ENCODE results near the gene HAO1.

The HAO1 gene

DNA sequence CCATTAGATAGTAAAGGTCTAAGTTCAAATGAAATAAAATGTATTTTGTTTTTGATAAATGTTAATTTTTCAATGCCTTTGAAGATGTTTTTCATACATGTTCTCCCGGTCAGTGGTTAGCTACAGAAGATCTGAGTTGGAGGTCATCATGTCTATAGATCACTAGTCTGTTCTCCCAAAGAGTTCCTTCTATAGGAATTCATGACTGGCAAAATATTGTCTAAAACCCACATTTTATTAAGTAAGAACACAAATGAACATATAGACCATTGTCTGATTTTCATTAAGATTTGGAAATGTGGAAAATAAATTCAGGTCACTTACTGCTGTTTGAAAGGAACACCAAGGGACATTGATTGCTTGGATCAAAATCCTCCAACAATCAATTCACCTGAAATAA lies 23.6 kb downstream of the HAO1 start:
- TF ChIP-seq EZH2 (IDR thresholded peaks at IDR 0.05), result no peak
- no peak for TF ChIP-seq FOXP2 (optimal IDR thresholded peaks at IDR 0.05; ENCODE audit: control extremely low read depth, extremely low read length, insufficient read depth)
- TF ChIP-seq POLR2AphosphoS5 (IDR thresholded peaks at IDR 0.05; ENCODE audit: borderline replicate concordance, low read depth, low read length), result no peak

GRCh38 chr20:7912551-7912950 lies 27.7 kb downstream of the HAO1 start:
- H3K9me3 ChIP-seq (ENCODE audit: low read depth, low read length), result no peaks in the 10 kb centered on the region
- H3K27ac ChIP-seq, result no peak overlapping the region
- H3K9ac ChIP-seq (ENCODE audit: insufficient read length), result no peak overlapping the region
- H3K4me3 ChIP-seq, result no peak overlapping the region
- no peaks in the 10 kb centered on the region for H3K36me3 ChIP-seq (ENCODE audit: insufficient read depth, low read length)
- TF ChIP-seq FOXP2 (optimal IDR thresholded peaks at IDR 0.05; ENCODE audit: control extremely low read depth, extremely low read length, insufficient read depth), result no peak
- no peak for TF ChIP-seq EZH2 (IDR thresholded peaks at IDR 0.05)
- no peak for TF ChIP-seq POLR2AphosphoS5 (IDR thresholded peaks at IDR 0.05; ENCODE audit: borderline replicate concordance, low read depth, low read length)
- no peak for DNase-seq (ENCODE audit: low read depth, low spot score)

More for the DNA sequence above, 23.6 kb downstream of the HAO1 start:
- H3K36me3 ChIP-seq (ENCODE audit: insufficient read depth, low read length), result no peaks in the 10 kb centered on the region
- H3K9me3 ChIP-seq (ENCODE audit: low read depth, low read length), result no peaks in the 10 kb centered on the region
- no peak overlapping the region for H3K27ac ChIP-seq
- DNase-seq (ENCODE audit: low read depth, low spot score), result no peak
- no peak overlapping the region for H3K4me3 ChIP-seq
- H3K9ac ChIP-seq (ENCODE audit: insufficient read length), result no peak overlapping the region

GRCh38 chr20:7911586-7912330 lies 28.5 kb downstream of the HAO1 start:
- Histone ChIP-seq H3K36me3 (ENCODE audit: insufficient read depth, low read length) (no peaks in the 10 kb centered on the region), H3K27ac (no peak overlapping the region), H3K4me3 (no peak overlapping the region), H3K9ac (ENCODE audit: insufficient read length) (no peak overlapping the region), H3K9me3 (ENCODE audit: low read depth, low read length) (no peaks in the 10 kb centered on the region)
- no peak for DNase-seq (ENCODE audit: low read depth, low spot score)
- no peak for TF ChIP-seq POLR2AphosphoS5 (IDR thresholded peaks at IDR 0.05; ENCODE audit: borderline replicate concordance, low read depth, low read length)

DNA sequence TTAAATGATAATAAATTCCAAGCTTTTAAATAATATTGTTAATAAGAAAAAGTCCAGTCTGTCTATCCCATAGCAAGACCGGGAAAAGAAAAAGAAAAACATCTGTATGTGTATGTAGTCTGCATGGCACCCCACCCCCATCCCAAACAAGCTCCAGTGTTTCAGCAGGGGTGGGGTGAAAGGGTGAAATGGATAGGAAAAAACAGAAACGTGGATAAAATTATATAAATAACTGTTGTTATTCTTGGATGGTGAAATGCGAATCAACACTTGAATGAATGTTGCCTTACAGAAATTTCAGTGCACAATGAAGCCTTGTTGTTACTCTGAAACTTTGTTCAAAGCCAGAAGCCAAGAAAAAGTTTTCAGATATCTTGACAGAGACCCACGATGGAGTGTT lies 31.4 kb downstream of the HAO1 start:
- no peak overlapping the region for H3K9ac ChIP-seq (ENCODE audit: insufficient read length)
- H3K4me3 ChIP-seq, result no peak overlapping the region
- TF ChIP-seq POLR2AphosphoS5 (IDR thresholded peaks at IDR 0.05; ENCODE audit: borderline replicate concordance, low read depth, low read length) (no peak), FOXP2 (optimal IDR thresholded peaks at IDR 0.05; ENCODE audit: control extremely low read depth, extremely low read length, insufficient read depth) (no peak), EZH2 (IDR thresholded peaks at IDR 0.05) (no peak)
- no peaks in the 10 kb centered on the region for H3K36me3 ChIP-seq (ENCODE audit: insufficient read depth, low read length)
- no peak overlapping the region for H3K27ac ChIP-seq
- H3K9me3 ChIP-seq (ENCODE audit: low read depth, low read length), result no peaks in the 10 kb centered on the region
- no peak for DNase-seq (ENCODE audit: low read depth, low spot score)

GRCh38 chr20:7903429-7903828 lies 36.8 kb downstream of the HAO1 start:
- DNase-seq (ENCODE audit: low read depth, low spot score), result no peak
- H3K4me3 ChIP-seq, result no peak overlapping the region
- H3K27ac ChIP-seq, result no peak overlapping the region
- H3K36me3 ChIP-seq (ENCODE audit: insufficient read depth, low read length), result no peaks in the 10 kb centered on the region
- no peak for TF ChIP-seq FOXP2 (optimal IDR thresholded peaks at IDR 0.05; ENCODE audit: control extremely low read depth, extremely low read length, insufficient read depth)
- TF ChIP-seq POLR2AphosphoS5 (IDR thresholded peaks at IDR 0.05; ENCODE audit: borderline replicate concordance, low read depth, low read length), result no peak
- TF ChIP-seq EZH2 (IDR thresholded peaks at IDR 0.05), result no peak
- H3K9me3 ChIP-seq (ENCODE audit: low read depth, low read length), result no peaks in the 10 kb centered on the region
- no peak overlapping the region for H3K9ac ChIP-seq (ENCODE audit: insufficient read length)

DNA sequence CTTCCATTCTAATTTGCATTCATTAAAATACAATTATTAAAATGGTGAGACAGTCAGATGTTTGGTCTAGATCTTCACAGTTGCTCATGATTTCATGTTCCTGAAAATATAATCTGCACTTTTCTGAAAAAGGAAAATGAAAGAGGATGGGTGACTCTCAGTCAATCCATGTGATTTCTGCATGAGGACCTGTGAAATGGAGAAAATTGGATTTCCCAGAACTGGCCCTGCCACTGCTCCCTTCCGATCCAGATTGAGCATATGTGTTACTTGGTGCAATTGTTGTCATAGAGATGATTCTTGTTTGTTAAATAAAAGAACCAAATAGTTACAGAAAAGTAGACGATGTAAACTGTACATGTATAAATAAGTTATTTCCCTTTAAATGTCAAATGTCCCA lies 37.4 kb downstream of the HAO1 start:
- Histone ChIP-seq H3K9me3 (ENCODE audit: low read depth, low read length) (no peaks in the 10 kb centered on the region), H3K9ac (ENCODE audit: insufficient read length) (no peak overlapping the region), H3K27ac (no peak overlapping the region), H3K36me3 (ENCODE audit: insufficient read depth, low read length) (no peaks in the 10 kb centered on the region), H3K4me3 (no peak overlapping the region)
- DNase-seq (ENCODE audit: low read depth, low spot score), result no peak
- TF ChIP-seq POLR2AphosphoS5 (IDR thresholded peaks at IDR 0.05; ENCODE audit: borderline replicate concordance, low read depth, low read length), result no peak
- no peak for TF ChIP-seq EZH2 (IDR thresholded peaks at IDR 0.05)
- TF ChIP-seq FOXP2 (optimal IDR thresholded peaks at IDR 0.05; ENCODE audit: control extremely low read depth, extremely low read length, insufficient read depth), result no peak

- TF ChIP-seq FOXP2 (optimal IDR thresholded peaks at IDR 0.05; ENCODE audit: control extremely low read depth, extremely low read length, insufficient read depth), result no peak
- no peak for TF ChIP-seq POLR2AphosphoS5 (IDR thresholded peaks at IDR 0.05; ENCODE audit: borderline replicate concordance, low read depth, low read length)
- no peak for TF ChIP-seq EZH2 (IDR thresholded peaks at IDR 0.05)
- H3K36me3 ChIP-seq (ENCODE audit: insufficient read depth, low read length), result no peaks in the 10 kb centered on the region
- no peak overlapping the region for H3K27ac ChIP-seq
- no peaks in the 10 kb centered on the region for H3K9me3 ChIP-seq (ENCODE audit: low read depth, low read length)
- DNase-seq (ENCODE audit: low read depth, low spot score), result no peak
- H3K9ac ChIP-seq (ENCODE audit: insufficient read length), result no peak overlapping the region
- H3K4me3 ChIP-seq, result no peak overlapping the region
Observed at GRCh38 chr20:7897781-7898364, 42.4 kb downstream of the HAO1 start.

DNA sequence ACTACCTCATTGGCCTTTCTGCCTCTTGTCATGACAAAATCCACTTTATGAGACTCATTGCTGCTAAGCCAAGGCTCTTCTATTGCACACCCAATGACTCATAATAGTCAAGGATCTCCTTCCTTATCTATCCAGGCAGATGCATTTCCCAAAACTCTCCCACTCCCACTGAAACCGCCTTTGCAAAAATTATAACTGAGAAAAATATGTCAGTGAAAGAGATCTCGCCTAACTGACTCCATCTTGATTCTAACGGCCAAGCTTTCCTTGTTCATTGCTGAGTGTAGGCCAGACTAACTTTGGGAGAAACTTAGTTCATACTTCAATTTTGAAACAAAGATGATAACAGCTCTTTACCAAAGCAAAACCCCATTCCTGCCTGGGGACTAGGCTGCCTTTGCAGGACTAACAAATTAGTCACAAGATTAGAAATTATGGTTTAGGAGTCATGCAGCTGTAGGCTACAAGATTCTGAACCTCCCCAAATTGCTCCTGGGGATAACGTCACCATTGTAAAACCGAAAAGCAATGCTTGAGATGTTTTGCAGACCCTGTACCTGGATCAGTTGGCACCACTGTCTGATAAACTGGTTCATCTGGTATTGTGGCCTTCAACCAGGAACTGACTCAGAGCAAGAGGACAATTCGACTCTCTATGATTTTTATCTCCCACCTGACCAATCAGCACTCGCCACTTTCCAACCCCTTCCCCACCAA lies 47.1 kb downstream of the HAO1 start:
- no peak for TF ChIP-seq POLR2AphosphoS5 (IDR thresholded peaks at IDR 0.05; ENCODE audit: borderline replicate concordance, low read depth, low read length)
- no peak for TF ChIP-seq FOXP2 (optimal IDR thresholded peaks at IDR 0.05; ENCODE audit: control extremely low read depth, extremely low read length, insufficient read depth)
- no peak for TF ChIP-seq EZH2 (IDR thresholded peaks at IDR 0.05)
- no peak overlapping the region for H3K27ac ChIP-seq
- no peak overlapping the region for H3K4me3 ChIP-seq
- H3K36me3 ChIP-seq (ENCODE audit: insufficient read depth, low read length), result no peaks in the 10 kb centered on the region
- no peaks in the 10 kb centered on the region for H3K9me3 ChIP-seq (ENCODE audit: low read depth, low read length)
- DNase-seq (ENCODE audit: low read depth, low spot score), result no peak
- no peak overlapping the region for H3K9ac ChIP-seq (ENCODE audit: insufficient read length)
